Thyroid gland (tissue), 4 donors: ENCODE measurements around the gene ATP10B.

Source experiments
- POLR2A ChIP-seq, 2 donors: fragments of 450-650 bp; IDR thresholded peaks; one replicate each; pipeline ENCODE4 v1.6.1; 2017; ENCODE audit warnings: antibody characterized with exemption in 2 of 2, mild to moderate bottlenecking in 2 of 2, moderate library complexity in 1 of 2
- TF ChIP-seq, protein P1 (sequence below), 6 experiments: fragments of 200-600 bp in 3 of 6; fragments of 450-650 bp in 3 of 6; sonication (generic) in 3 of 6; IDR thresholded peaks; one replicate each; pipeline ENCODE4 v1.5.1; 2016 to 2019; ENCODE audit warnings: antibody characterized with exemption in 6 of 6, mild to moderate bottlenecking in 2 of 6, inconsistent platforms in 1 of 6, moderate library complexity in 1 of 6

- TF ChIP-seq, protein P1, sequence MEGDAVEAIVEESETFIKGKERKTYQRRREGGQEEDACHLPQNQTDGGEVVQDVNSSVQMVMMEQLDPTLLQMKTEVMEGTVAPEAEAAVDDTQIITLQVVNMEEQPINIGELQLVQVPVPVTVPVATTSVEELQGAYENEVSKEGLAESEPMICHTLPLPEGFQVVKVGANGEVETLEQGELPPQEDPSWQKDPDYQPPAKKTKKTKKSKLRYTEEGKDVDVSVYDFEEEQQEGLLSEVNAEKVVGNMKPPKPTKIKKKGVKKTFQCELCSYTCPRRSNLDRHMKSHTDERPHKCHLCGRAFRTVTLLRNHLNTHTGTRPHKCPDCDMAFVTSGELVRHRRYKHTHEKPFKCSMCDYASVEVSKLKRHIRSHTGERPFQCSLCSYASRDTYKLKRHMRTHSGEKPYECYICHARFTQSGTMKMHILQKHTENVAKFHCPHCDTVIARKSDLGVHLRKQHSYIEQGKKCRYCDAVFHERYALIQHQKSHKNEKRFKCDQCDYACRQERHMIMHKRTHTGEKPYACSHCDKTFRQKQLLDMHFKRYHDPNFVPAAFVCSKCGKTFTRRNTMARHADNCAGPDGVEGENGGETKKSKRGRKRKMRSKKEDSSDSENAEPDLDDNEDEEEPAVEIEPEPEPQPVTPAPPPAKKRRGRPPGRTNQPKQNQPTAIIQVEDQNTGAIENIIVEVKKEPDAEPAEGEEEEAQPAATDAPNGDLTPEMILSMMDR (IDR thresholded peaks at IDR 0.05) = no peak
- no peak for TF ChIP-seq POLR2A (IDR thresholded peaks at IDR 0.05)
Observed at GRCh38 chr5:160573318-160573717, 278.7 kb downstream of the ATP10B start.
